ENCODE measurements around the gene MEF2D. TPM values are rescaled to one million over a fixed set of nuclear protein-coding genes. Genes with fewer than 3 reads are reported as not detected.

Gene MEF2D
- total and polyA plus RNA-seq, 12 donors, result 7.8 to 89.9 (median 50.0) TPM

DNA sequence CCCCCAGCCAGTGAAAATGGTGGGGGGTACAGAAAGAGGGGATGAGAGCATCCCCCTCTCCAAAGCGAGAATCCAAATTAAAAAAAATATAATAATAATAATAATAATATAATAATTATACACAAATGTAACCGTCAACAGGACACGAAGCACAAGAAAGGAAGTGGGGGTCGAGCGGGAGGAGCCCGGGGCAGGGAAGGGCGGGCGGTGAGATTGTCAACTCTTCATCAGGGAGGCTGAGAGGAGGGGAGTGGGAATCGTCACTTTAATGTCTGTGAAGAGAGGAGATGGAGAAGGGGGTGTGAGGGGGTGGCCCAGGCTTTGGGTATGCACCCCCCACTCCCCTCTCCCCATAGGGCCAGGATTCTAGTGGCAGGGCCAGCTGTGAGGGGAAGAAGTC, 33.2 kb downstream of the MEF2D start:
- peaks cover 0 to 78% of the 10 kb centered on the region in 2 donors for H3K36me3 ChIP-seq (replicated peaks in 1 of 2)
- intact Hi-C loops (cut with DNase I), result no loop called here
- H3K4me1 ChIP-seq (replicated peaks in 1 of 2), result peaks cover 14 to 52% of the 10 kb centered on the region in 2 donors

DNA sequence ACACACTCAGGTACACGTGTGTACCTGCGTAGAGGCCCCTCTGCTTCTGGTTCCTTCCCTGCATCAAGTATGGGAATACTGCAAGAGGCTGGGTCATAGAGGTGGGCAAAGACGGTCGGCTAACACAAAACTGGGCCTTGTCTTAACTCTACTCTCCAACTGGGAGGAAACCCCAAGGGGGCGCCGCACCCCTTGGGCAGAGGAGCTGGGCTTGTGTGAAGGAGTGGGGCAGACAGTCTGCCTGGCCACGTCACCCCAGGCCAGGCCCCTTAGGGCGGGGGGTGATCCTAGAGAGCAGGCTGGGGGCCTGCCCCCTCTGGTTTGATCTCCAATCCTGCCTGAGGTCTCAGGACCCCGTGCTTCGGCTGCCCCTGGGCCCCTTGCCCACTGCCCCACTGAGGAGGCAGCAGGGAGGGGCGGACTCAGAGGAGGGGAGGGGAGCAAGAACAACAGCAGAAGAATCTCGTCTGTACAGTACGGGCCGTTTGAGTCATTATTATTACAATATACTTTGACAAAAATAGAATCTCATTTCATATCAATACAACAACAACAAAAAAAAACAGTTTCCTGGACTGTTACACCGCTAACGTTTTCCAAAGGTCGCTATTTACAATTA, 34.7 kb downstream of the MEF2D start:
- Histone ChIP-seq H3K4me3 (no peak overlapping the region), H3K27me3 (no peaks in the 10 kb centered on the region), H3K36me3 (replicated peaks in 1 of 2) (peaks cover 0 to 62% of the 10 kb centered on the region in 2 donors), H3K27ac (peak overlapping the region in 3 of 5 donors; percentile 6 to 80 (median 73)), H3K4me1 (replicated peaks in 1 of 2) (peaks cover 14 to 49% of the 10 kb centered on the region in 2 donors), H3K9me3 (replicated peaks in 1 of 3) (no peaks in the 10 kb centered on the region)
- no peak for TF ChIP-seq POLR2A (IDR thresholded peaks at IDR 0.05)
- TF ChIP-seq, protein P1, sequence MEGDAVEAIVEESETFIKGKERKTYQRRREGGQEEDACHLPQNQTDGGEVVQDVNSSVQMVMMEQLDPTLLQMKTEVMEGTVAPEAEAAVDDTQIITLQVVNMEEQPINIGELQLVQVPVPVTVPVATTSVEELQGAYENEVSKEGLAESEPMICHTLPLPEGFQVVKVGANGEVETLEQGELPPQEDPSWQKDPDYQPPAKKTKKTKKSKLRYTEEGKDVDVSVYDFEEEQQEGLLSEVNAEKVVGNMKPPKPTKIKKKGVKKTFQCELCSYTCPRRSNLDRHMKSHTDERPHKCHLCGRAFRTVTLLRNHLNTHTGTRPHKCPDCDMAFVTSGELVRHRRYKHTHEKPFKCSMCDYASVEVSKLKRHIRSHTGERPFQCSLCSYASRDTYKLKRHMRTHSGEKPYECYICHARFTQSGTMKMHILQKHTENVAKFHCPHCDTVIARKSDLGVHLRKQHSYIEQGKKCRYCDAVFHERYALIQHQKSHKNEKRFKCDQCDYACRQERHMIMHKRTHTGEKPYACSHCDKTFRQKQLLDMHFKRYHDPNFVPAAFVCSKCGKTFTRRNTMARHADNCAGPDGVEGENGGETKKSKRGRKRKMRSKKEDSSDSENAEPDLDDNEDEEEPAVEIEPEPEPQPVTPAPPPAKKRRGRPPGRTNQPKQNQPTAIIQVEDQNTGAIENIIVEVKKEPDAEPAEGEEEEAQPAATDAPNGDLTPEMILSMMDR (IDR thresholded peaks at IDR 0.05), result no peak
- intact Hi-C loops (cut with DNase I), result no loop called here
- WGBS, 4 donors, result 50 to 58% (median 56%) methylated on average over 12 to 17 of the region's 17 CpGs
- DNase-seq, result peak in 2 of 7 donors; percentile 25 to 29

More for the DNA sequence above, 33.2 kb downstream of the MEF2D start:
- 65 to 84% (median 73%) methylated on average over 9 of the region's 9 CpGs for WGBS, 4 donors
- Histone ChIP-seq H3K27ac (peak overlapping the region in 2 of 5 donors; percentile 23 to 73), H3K9me3 (replicated peaks in 1 of 3) (no peaks in the 10 kb centered on the region), H3K27me3 (no peaks in the 10 kb centered on the region), H3K4me3 (no peak overlapping the region)
- TF ChIP-seq POLR2A (IDR thresholded peaks at IDR 0.05), result no peak
- TF ChIP-seq, protein P1 (IDR thresholded peaks at IDR 0.05), result no peak
- DNase-seq, result no peak

- Histone ChIP-seq H3K27ac (peak overlapping the region in 3 of 5 donors; percentile 17 to 80 (median 73)), H3K4me3 (no peak overlapping the region), H3K9me3 (replicated peaks in 1 of 3) (no peaks in the 10 kb centered on the region), H3K36me3 (replicated peaks in 1 of 2) (peaks cover 0 to 53% of the 10 kb centered on the region in 2 donors), H3K27me3 (no peaks in the 10 kb centered on the region), H3K4me1 (replicated peaks in 1 of 2) (peaks cover 14 to 40% of the 10 kb centered on the region in 2 donors)
- intact Hi-C loops (cut with DNase I), result no loop called here
- peak in 1 of 7 donors; percentile 28 for DNase-seq
- WGBS, 4 donors, result 68 to 77% (median 75%) methylated on average over 6 to 9 of the region's 9 CpGs
- no peak for TF ChIP-seq POLR2A (IDR thresholded peaks at IDR 0.05)
- TF ChIP-seq, protein P1 (IDR thresholded peaks at IDR 0.05), result no peak
Measured at GRCh38 chr1:156464825-156465452, 35.6 kb downstream of the MEF2D start.

DNA sequence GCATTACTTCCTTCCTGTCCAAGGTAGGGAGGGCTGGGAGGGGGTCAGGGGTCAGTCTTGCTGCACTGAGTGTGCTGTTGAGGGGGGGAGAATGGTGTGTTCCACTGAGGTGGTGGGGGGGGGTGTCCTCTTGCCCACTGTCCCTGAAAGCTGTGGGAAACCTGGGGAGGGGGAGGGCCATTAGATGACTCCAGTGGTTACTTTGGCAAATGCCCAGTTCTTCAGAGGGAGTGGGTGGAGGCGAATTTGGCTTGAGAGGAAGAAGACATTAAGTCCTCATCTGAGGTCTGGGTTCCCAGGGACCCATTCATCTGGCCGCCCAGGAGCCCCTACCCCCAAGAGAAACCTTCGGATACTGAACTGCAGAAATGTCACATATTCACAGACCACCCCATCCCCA, 36.2 kb downstream of the MEF2D start:
- peak in 2 of 7 donors; percentile 39 to 64 for DNase-seq
- intact Hi-C loops (cut with DNase I), result no loop called here
- TF ChIP-seq, protein P1 (IDR thresholded peaks at IDR 0.05), result no peak
- no peak for TF ChIP-seq POLR2A (IDR thresholded peaks at IDR 0.05)
- Histone ChIP-seq H3K4me1 (replicated peaks in 1 of 2) (peaks cover 14 to 39% of the 10 kb centered on the region in 2 donors), H3K36me3 (replicated peaks in 1 of 2) (peaks cover 0 to 47% of the 10 kb centered on the region in 2 donors), H3K4me3 (no peak overlapping the region), H3K27me3 (no peaks in the 10 kb centered on the region), H3K9me3 (replicated peaks in 1 of 3) (no peaks in the 10 kb centered on the region), H3K27ac (peak overlapping the region in 2 of 5 donors; percentile 73 to 80)
- 66 to 88% (median 77%) methylated on average over 3 of the region's 3 CpGs for WGBS, 4 donors

All from adrenal gland (tissue), 12 donors.